HG02943 (cell line): Measurements from ENCODE around the gene ARHGAP42.

Experiments
- ATAC-seq: cut with Tn5 transposase; IDR thresholded peaks from one replicate; pipeline ENCODE4 v1.9.1; 2021; ENCODE audit warnings: mild to moderate bottlenecking, low read depth, moderate library complexity; ENCODE audit not compliant: unreplicated experiment

Gene ARHGAP42

DNA sequence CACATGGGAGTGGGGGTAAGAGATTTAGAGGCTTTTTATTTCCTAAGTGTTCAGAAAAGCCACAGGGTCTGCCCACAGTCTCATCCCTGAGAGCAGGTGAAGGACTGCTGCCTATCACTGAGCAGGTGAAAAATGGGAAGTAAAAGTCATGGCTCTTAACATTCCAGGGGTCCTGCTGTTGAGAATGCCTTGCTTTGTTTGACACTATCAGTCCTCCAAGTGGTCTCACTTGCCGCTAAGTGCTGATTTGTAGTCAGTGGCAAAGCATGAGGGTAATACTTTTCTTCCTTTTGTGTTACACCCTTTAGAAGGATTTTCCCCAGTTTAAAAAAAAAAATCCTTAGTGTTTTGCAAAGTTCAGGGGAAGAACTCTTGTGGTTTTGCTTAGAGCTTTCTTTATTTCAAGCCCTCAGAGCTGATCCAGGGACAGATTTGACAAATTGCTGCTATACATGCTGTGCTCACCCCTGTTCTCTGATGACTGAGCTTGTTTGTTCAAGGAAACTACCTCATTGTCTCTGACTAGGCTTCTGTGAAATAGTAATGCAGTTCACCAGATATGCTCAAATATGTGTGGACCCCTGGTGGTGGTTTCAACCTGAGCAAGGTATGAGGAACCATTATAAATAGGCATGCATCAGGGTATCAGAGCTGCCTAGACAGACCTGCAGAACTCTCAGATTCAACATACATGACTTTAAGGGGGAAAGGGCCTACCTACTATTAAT, 141.0 kb downstream of the ARHGAP42 start:
- peak; percentile 56 for ATAC-seq

DNA sequence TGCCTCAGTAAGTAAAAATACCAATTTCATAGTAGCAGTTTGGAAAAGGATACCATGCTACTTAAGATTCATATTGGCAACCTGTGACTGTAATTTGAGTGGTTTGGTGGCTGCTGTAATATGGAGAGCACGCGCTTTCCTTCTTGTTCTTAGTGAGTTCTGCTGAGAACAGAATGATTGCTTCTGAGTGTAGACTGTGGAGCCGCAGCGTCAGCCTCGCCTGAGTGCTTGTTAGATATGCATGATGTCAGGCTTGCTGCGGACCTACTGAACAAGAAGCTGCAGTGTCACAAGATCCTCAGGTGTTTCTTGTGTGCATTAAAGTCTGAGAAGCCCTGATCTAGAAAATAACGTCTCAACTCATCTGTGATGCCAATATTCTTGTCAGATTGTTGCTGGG, 143.2 kb downstream of the ARHGAP42 start:
- no peak for ATAC-seq

DNA sequence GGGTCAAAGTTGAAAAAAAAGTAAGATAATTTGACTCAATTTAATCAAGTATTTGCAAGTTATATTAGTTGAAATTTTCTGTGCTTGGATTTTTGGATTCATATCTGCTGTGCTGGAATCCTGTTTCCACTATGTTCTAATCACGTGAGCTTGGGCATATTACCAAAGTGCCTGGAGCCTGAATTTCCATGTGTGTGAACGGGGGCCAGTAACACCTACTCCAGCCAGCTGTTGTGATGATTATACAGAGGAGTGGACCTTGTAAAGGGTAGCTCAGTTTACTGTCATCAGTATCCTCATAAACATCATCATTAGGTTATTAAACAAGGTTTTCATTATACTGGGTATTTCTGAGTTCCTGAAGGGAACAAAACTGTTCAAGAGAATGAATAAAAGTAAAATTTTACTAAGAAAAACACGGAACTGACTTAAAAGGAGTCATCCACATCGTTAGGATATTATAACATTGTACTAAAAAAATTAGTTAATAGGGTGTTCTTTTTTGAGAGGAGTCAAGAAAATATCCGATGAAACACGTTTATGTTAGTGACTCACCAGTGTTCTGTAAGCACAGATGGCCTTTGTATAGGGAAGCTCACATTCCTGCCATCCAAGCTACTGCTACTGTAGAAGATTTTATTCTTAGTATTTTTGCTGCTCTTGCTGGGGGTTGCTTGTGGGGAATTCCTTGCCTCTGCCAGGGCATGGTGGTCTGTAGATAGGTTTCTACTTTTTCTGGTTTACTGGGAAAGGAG, 144.1 kb downstream of the ARHGAP42 start:
- ATAC-seq: no peak

DNA sequence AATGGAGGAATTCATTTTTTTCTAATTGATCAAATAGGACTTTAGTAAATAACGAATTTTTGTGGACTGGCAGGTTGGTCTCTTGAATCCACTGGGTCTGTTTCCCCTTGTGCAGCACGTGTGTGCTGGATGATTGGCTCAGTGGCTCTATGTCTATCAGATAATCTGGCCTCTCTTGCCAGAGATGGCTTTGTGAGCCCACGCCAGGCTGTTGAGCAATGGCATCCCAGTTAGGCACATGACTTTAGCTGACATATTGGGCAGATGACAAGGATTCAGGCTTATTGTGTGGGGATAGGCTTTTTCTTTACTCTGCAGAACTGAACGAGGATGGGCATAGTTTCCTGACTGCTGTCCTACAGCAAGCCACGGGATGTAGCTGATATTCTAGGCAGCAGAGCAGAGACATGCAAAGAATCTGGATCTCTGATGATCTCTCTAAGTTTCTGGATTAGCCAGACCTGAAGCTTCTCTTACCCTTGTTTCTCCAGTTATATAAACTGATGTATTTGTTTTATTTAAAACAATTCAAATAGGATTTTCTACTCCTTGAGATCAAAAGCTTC, 144.9 kb downstream of the ARHGAP42 start:
- ATAC-seq: no peak

- ATAC-seq: no peak
These were observed 145.7 kb downstream of the ARHGAP42 start for GRCh38 chr11:100832829-100833228.

DNA sequence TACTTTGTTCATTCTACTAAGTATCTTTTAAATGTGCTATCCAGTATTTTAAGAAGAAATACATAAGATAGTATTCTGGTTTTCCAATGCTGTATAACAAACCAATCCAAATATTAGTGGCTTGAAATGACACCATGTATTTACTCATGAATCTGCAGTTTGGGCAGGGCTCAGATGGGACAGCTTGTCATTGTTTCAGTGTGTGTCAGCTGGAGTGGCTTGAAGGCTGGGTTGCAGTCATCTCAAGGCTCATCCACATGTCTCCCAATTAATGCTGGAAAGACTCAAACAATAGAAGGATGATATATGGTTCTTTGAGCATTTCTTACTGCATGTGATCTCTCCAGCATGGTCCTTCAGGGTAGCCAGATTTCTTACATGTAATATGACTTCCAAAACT, 146.2 kb downstream of the ARHGAP42 start:
- ATAC-seq: no peak

DNA sequence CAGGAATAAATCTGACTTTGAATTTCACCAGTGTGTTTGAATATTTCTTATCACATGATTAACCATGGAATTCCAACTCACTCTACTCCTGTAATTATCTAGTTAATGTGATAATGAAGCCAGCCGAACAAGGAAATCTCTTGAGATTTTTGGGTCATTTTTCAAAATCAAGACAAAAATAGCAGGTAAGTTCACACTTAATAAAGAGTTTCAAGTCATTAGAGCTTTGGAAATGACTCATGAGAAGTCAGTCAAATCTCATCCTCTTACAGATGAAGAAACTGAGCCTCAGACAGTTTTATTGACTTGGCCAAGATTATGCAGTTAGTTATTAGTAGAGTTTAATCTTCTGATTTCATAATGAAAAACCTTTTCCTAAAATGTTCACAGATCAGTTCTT, 148.8 kb downstream of the ARHGAP42 start:
- no peak for ATAC-seq

DNA sequence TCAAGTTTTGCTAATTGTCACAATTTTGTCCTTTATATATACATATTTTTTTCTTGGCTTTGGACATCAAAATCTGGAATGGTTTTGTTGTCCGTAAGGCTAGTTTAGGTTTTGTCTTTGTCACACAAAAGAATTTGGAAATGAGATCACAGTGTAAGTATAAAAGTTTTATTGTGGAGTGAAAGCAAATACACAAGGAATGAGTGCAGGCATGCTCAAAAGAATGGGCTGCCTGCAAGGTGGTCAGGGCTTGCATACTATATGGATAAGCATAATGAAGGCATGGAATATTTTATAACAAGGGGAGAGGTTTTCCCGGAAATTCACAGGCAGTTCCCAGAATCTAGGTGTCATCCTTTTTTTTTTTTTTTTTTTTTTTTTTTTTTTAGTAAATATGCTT, 150.2 kb downstream of the ARHGAP42 start:
- no peak for ATAC-seq

GRCh38 chr11:100841711-100842407, 154.8 kb downstream of the ARHGAP42 start:
- no peak for ATAC-seq

- ATAC-seq: no peak
These were observed 160.7 kb downstream of the ARHGAP42 start for GRCh38 chr11:100847696-100848216.

DNA sequence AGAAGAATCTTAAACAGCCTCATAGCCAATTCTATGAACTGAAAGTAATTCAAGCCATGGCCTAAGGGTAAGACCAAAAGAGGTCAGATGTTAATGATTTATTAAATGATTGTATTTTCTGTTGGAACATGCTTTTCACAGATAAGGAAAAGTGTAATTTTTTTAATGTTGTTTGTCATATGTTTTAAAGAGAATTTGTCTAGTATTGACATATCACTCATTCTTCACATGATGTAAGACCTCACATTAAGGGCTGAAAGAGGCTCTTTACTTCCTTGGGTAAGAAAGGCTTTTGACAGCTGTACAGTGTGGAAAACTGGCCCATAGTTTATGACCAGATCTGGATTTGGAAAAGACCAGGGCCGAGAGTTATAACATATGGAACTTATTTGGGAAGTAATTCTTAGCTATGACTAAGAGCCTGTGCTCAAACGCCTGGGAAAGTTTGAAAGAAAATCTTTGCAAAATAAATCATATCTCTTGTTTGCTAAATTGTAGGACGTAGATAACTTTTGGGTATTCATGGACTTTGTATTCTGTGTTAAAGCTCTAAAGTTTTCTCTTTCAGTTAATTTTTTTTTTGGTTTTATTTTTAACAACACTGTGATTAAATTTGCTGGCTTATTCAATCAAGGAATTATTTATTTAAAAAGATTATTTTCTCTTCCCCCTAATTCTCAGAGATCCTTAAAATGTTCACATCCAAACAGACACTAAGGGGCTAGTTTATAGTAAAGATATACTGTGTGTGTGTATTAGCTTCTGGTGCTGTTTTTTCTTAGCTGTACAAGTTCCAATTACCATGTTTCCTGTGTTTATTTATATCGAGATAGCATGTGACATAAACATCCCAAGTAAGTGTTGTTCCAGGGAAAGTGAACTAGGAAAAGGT, 162.2 kb downstream of the ARHGAP42 start:
- no peak for ATAC-seq

DNA sequence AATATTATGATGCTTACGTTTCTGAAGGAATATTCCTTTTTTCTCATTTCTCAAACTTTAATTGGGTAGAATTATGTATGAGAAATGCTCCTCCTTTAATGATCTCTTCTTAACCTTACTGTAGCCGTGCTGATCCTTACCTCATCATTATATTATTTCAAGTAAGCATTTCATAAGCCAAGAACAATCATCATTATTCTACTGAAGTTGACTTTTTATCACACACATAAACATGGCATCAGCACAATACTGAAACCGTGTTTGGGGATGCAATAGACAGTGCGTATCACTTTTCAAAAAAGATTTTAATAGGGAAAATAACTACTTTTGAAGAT, 162.8 kb downstream of the ARHGAP42 start:
- no peak for ATAC-seq

DNA sequence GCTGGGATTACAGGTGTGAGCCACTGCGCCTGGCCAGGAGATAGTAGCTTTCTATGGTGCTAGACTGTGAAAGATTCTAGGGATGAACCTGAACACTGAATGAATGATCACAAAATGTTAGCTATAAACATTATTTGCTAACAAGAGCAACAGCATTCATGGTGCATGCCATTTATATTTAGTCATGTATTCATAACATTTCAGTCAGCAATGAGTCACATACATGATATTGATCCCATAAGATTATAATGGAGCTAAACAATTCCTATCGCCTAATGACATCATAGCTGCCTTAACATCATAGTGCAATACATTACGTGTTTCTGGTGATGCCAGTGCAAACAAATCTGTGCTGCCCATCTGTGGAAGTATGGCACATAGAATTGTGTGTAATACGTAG, 164.1 kb downstream of the ARHGAP42 start:
- ATAC-seq: no peak

DNA sequence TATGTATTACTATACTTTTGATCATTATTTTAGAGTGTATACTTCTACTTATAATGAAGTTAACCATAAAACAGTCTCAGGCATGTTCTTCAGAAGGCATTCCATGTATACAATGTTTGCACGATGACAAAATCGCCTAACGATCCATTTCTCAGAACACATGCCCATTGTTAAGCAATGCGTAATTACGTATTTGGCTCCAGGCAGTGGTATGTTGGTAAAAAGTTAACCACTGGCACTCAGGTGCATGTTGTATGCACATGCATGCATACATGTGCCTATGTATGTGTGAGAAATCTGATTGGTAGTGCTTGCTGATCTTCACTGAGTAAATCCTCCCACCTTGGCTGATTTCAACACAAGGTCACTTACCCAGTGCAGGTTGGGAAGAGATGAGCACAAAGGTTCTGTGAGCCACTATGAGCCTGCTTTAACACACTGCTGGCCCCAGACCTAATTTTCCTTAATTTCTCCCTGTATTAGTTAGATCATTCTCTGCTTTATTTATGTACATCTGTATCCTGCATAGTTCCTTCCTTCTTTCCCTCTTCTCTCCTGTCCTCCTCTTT, 164.6 kb downstream of the ARHGAP42 start:
- no peak for ATAC-seq

GRCh38 chr11:100855466-100856067, 168.5 kb downstream of the ARHGAP42 start:
- no peak for ATAC-seq

GRCh38 chr11:100857236-100858005, 170.3 kb downstream of the ARHGAP42 start:
- no peak for ATAC-seq

GRCh38 chr11:100860318-100861155, 173.4 kb downstream of the ARHGAP42 start:
- no peak for ATAC-seq

GRCh38 chr11:100861212-100861611, 174.1 kb downstream of the ARHGAP42 start:
- no peak for ATAC-seq
